GM19463 (cell line): Measurements from ENCODE around the gene TIMM29.

Experiments used
- ATAC-seq: cut with Tn5 transposase; IDR thresholded peaks from one replicate; pipeline ENCODE4 v1.9.1; 2021; ENCODE audit warnings: mild to moderate bottlenecking, moderate library complexity; ENCODE audit not compliant: unreplicated experiment

TIMM29 gene

DNA sequence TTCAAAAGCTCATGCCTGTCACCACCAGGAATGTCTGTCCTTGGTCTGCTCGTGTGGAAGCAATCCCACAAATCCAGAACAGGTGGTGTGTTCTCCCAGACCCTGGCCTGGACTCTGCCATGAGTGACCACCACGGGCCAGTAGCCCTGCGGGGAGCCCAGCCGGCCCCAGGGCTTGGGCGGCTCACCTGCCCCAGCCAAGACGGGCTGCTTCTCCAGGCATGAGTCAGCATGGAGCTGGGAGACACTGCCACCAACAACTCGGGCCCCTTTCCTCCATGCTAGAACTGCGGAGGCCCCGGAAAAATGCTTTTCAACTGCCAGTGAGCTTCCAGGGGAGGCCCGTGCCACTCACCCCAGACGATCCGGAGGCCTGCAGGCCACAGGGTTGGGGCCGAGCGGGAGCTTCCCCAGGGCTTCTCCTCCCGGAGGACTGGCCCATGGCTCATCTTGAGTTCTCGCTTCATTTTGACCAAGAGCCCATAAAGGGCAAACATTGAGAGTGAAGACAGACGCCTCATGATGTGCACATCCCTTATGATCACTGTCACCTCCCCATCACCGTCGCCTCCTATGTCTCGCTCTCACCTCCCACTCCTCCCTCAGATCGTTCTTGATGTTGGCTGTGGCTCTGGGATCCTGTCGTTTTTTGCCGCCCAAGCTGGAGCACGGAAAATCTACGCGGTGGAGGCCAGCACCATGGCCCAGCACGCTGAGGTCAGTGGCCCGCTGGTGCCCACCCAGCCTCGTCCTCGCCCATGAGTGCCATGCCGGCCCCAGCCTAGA is 16.8 kb upstream of the TIMM29 start:
- no peak for ATAC-seq

DNA sequence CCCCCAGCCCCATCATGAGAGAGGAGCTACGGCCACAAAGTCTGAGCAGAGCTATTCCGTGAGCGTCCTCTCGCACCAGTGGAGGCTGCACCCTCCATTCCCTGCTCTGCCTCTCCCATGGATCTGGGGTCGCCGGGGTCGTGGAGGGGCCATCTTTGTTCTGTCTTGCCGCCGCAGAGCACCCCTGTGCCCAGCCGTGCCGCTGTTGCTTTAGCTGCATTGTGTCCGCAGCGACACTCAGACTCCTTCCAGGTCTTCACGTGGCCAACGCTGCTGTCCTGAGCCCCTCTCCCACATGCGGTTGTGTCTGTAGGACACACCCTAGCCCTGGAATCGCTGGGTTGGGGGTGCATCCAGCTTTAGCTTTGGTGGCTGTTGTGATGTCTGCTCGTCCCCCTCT is 16.0 kb upstream of the TIMM29 start:
- no peak for ATAC-seq

DNA sequence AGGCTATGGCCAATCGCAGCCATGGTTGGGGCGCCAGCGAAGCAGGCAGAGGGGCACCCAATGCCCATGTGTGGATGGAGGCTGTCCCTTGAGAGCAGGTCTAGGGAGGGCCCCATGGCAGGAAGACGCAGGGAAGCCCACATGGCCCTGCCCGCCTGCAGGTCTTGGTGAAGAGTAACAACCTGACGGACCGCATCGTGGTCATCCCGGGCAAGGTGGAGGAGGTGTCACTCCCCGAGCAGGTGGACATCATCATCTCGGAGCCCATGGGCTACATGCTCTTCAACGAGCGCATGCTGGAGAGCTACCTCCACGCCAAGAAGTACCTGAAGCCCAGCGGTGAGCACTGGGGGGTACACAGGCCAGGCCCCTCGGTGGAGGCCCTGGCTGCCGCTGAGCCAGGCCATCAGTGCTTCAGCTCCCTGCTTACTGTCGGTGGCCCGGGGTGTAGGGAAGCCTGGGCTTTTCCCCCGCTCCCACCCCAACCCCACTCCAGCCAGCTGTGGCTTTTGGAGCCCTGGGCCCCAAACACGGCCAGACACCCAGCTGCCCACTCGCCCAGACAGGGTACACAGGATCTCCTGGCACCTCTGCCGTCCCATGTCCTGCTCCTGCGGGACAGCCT is 14.8 kb upstream of the TIMM29 start:
- no peak for ATAC-seq

DNA sequence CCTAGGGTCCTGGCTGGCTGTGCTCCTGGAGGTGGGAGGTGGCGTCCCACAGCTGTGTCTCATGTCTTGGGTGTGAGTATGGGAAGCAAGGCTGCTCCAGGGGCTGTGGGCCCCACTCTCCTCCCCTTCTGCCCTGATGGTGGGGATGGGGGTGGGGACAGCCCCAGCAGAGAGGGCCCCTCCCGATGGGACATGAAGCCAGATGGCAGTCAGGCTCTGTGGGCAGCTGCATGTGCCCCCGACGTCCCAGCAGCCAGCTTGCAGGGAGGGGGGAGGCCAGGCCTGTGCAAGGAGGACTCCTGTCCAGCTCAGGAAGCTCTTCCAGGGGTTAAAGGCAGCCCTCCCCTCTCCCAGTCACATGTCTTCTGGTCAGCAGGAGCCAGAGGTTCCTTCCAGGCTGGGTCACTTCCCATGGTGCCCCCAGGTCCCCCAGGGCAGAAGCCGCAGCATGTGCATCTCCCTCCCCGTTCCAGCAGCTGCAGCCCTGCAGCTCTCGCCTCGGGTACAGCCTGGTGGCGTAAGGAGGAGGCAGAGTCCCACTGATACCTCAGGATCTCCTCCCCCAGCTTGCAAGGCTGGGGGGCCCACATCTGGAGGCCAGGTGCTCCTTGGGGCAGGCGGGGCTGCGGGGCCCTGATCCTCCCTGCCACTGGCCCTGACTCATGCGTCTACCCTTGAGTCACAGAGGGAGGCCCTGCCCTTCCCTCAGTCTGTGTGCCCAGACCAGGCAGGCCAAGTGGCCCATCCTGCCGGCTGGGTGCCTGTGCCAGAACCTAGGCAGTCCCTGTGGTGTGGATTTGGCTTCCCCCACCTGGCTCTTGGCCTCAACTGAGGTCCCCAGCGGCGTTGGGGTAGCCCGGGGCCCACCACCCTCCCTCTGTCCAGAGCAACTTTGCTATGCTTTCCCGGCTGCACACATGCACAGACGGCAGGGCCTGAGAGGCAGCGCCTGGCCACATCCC is 13.2 kb upstream of the TIMM29 start:
- no peak for ATAC-seq

DNA sequence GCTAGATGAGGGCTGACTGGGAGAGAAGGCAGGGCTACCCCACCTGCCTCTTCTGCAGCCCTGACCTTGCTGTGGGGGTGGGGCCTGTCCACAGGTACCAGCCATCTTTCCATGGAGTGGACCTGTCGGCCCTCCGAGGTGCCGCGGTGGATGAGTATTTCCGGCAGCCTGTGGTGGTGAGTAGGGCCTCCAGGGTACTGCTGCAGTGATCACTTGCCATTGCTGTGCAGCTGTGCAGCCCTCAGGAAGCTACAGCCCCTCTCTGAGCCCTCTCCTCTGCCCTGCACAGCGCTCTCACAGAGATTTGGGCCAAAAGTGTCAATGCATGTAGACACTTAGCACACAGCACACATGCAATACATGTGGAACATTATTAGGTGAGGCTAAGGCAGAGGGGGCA is 12.0 kb upstream of the TIMM29 start:
- no peak for ATAC-seq

DNA sequence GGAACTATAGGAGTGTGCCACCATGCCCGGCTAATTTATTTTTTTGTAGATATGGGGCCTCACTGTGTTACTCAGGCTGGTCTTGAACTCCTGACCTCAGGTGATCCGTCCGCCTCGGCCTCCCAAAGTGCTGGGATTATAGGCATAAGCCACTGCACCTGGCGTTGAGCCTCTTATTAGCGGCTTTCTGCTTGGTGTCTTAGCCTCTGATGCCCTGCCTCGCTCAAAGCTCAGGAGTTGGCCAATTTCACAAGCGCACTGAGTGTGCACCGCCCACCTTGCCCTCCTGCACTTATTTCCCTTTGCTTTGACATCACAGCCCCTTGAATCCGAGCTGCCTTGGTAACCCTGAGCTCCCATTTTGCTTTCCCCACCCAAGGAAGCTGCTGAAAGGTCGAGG is 10.3 kb upstream of the TIMM29 start:
- ATAC-seq, result no peak

DNA sequence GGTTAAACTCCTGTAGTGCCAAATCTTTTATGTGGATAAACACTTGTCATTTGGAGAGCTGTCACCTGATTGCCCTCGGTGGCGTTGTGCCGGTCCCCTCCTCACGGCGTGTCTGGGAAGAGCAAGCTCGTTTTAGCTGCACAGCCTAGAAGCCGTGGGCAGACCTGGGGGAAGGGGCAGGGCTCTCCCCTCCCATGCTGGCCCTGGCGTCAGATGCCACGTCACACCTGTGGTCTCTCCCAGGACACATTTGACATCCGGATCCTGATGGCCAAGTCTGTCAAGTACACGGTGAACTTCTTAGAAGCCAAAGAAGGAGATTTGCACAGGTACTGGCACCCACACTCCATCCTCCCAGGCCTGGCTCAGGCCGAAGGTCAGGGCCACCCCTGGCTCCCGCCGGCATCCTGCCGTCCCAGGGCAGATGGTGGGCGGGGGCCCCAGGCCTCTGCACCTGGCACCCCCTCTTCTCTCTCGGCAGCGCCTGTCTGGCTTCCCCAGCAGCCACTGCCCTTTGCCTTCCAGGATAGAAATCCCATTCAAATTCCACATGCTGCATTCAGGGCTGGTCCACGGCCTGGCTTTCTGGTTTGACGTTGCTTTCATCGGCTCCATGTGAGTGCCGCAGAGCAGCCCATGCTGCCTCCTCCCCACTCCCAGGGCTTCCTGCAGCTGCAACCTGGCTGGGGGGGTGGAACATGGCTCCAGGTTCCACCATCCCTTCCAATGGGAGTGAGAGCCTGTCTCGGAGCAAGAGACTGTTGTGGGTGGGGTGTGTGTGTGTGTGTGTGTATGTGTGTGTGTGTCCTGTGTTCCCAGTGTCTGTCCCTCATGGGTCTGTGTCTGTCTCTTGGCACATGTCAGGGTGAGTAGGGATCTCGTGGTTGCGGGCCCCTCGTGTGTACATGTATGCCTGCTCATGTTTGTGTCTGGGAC is 9.0 kb upstream of the TIMM29 start:
- no peak for ATAC-seq

DNA sequence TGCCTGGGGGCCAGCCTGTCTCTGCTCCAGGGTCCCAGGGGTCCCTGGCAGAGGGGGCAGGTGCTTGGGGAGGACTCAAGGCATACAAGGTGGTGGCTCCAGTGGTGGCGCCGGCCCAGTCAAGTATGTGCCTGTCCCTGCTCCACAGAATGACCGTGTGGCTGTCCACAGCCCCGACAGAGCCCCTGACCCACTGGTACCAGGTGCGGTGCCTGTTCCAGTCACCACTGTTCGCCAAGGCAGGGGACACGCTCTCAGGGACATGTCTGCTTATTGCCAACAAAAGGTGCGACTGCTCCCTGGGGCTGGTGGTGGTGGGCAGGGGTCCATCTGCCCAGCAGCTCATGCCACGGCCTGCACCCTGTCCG is 8.3 kb upstream of the TIMM29 start:
- no peak for ATAC-seq

DNA sequence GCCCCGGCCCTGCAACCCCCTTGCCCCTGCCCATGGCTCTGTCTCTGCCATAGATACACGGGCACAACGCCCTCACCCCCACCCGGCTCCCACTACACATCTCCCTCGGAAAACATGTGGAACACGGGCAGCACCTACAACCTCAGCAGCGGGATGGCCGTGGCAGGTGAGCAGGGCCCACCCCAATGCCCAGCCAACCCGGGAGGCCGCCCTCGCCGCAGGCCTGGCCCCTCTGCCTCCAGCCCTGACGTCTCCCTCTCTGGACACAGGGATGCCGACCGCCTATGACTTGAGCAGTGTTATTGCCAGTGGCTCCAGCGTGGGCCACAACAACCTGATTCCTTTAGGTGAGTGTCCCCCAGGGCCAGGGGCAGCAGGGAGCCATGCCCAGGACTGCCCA is 7.8 kb upstream of the TIMM29 start:
- no peak for ATAC-seq

DNA sequence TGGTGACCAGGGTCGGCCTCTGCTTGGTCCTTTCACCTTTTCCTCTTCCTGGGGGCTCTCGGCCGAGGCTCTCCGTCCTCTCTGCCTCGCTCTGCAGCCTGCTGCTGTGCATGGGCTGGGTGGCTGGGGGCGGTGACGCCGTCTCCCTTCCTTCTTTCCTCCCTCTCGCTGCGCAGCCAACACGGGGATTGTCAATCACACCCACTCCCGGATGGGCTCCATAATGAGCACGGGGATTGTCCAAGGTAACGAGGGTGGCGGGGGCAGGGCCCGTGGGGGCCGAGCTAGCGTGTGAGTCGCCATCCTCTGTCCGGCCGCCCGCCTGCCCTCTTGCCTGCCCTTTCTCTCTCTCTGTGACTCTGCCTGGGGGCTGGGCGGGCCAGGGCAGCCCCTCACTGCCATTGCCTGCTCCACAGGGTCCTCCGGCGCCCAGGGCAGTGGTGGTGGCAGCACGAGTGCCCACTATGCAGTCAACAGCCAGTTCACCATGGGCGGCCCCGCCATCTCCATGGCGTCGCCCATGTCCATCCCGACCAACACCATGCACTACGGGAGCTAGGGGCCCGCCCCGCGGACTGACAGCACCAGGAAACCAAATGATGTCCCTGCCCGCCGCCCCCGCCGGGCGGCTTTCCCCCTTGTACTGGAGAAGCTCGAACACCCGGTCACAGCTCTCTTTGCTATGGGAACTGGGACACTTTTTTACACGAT is 7.3 kb upstream of the TIMM29 start:
- no peak for ATAC-seq

DNA sequence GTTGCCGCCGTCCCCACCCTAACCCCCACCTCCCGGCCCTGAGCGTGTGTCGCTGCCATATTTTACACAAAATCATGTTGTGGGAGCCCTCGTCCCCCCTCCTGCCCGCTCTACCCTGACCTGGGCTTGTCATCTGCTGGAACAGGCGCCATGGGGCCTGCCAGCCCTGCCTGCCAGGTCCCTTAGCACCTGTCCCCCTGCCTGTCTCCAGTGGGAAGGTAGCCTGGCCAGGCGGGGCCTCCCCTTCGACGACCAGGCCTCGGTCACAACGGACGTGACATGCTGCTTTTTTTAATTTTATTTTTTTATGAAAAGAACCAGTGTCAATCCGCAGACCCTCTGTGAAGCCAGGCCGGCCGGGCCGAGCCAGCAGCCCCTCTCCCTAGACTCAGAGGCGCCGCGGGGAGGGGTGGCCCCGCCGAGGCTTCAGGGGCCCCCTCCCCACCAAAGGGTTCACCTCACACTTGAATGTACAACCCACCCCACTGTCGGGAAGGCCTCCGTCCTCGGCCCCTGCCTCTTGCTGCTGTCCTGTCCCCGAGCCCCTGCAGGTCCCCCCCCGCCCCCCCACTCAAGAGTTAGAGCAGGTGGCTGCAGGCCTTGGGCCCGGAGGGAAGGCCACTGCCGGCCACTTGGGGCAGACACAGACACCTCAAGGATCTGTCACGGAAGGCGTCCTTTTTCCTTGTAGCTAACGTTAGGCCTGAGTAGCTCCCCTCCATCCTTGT is 6.5 kb upstream of the TIMM29 start:
- ATAC-seq, result no peak

DNA sequence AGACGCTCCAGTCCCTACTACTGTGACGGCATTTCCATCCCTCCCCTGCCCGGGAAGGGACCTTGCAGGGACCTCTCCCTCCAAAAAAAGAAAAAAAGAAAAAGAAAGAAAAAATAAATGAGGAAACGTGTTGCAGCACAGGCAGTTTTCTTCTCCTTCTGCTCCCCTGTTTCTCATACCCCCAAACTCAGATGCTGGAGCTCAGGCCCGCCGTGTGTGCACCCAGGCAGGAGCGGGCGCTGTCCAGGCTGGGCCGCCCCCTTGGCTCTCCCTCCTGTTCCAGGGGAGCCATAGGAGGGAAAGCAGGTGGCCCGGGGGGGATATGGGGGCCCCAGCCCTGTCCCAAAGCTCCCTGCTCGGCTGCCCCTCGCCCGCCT is 6.0 kb upstream of the TIMM29 start:
- no peak for ATAC-seq

DNA sequence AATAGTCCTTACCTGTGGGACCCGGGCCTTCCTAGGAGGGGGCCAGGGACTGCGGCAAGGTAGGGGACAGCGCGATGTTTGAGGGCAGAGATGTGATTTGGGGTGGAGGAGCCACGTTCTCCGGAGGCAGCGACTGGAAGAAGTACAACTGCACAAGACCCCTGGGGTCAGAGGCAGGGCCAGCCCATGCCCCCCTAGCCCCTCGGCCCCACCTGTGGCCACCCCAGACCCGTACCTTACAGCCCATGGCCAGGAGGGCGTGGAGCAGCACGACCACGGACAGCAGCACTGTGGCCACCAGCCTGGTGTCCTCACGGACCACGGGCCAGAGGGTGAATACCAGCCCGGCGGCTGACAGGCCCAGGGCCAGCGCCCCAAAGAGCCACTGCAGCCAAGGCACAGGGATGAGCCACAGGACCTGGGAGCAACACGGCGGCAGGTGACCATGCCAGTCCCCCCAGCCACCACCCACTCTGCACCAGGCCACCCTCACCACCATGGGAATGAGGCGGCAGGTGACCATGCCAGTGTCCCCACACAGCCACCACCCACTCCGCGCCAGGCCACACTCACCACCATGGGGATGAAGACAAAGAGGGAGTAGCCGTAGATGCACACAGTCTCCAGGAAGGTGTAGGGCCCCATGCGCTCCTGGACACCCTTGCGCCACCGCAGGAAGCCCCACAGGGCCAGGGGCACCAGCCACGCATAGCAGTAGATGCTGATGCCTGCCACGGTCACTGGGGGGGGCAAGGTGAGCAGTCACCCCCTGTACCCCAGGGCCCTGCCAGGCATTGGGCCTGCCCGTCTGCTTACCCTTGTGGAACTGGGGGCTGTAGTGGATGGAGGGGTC is 5.1 kb upstream of the TIMM29 start:
- ATAC-seq, result no peak

DNA sequence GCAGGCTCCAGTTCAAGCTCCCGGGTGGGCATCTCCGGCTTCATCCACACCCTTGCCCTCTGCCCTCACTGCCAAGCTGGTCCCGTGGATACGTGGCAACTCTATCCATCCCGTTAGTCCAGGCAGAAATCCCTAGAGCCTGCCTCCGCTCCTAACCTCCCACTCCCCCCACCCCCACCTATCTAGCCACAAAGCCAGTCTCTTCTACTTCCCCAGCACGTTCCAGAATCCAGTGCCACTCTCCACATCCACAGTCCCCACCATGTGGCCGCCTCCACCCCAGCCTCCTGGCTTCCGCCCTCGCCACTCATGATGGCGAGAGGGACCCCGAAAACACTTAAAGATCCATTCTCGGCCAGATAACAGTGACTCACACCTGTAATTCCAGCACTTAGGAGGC is 4.0 kb upstream of the TIMM29 start:
- ATAC-seq, result no peak

DNA sequence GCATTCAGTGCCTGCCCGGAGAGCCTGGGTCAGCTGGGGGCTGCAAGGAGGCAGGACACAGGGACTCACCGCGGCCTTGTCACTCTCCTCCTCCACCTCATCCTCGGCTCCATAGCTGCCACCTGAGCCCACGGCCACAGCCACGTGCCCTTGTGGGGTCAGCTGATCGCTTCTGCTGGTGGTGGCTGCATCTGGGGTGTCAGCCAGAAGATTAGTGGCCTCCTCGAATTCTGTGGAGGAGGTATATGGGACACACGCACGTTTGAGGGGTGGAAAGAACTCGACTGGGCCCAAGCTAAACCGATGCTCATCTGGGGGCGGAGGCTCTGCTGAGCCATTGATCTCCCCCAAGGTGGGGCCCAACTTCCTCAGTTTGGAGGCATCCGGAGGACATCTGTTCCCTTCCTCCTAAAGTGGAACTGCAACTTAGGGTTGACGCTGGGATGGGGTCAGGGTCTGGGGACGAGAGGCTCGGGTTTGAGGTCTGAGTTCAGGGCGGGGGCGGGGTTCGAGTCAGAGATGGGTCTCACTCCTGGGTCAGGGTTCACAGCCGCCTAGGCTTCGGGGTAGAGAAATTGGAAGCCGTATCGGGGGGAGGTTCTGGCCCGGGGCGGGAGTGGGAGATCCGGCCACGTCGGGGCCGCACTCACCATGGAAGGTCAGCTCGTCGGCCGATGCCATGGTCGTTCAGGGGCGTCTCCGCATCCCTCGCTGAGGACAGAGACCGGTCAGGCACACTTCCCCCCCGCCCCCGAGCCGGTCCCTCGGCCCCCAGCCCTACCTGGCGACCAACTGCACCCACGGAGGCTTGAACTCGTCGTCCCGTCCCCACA is 665 bp upstream of the TIMM29 start:
- no peak for ATAC-seq

DNA sequence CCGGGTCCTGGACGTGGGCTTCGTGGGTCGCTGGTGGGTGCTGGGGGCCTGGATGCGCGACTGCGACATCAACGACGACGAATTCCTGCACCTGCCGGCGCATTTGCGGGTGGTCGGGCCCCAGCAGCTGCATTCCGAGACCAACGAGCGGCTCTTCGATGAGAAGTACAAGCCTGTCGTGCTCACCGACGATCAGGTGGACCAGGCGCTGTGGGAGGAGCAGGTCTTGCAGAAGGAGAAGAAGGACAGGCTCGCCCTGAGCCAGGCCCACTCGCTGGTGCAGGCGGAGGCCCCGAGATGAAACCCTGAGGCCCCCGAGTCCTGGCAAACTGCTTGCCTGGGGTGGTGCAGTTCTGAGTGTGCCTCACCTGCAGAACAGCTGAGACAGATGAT is 787 bp downstream of the TIMM29 start:
- no peak for ATAC-seq

DNA sequence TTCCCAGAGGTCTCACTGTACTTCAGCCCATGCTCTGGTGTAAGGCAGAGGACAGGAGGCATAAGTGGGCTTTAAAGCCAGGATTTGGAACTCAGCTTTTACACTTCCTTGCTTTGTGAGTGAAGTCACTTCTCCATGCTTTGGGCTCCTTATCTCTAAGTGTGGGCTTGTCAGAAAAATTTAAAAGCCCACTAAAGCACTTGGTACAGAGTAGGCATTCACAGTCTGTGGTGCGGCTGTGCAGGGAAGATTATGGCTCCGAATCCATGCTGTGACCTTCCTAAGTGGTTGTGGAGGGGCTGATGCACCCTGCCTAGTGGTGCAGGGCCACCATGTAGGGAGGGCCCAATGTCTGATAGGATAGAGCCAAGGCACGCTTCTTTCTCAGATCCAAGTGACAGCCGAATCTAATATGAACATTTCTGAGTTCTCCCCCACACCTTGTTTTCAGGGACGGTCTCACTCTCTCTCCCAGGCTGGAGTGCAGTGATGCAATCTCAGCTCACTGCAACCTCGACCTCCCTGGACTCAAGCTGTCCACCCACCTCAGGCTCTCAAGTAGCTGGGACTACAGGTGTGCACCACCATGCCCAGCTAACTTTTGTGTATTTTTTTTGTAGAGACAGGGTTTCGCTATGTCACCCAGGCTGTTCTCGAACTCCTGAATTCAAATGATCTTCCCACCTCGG is 6.9 kb downstream of the TIMM29 start:
- no peak for ATAC-seq
